ENCODE data around the gene SLC39A13. TPM values are rescaled to one million over a fixed set of nuclear protein-coding genes. Genes with fewer than 3 reads are reported as not detected.

Gene SLC39A13
- total RNA-seq, 1 experiment from 2014 or later, result 29.2 TPM

DNA sequence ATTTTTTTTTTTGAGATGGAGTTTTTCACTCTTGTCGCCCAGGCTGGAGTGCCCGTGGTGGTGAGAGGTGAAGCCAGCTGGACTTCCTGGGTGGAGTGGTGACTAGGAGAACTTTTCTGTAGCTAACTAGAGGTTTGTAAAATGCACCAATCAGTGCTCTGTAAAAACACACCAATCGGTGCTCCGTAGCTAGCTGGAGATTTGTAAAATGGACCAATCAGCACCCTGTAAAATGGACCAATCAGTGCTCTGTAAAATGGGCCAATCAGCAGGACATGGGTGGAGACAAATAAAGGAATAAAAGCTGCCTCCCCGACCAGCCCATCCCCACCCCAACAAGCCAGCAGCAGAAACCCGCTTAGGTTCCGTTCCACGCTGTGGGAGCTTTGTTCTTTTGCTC is 45.0 kb downstream of the SLC39A13 start:
- H4K8ac ChIP-seq (replicated peaks; ENCODE audit: insufficient read length, low read depth, low read length), result no peak overlapping the region
- no peak overlapping the region for H3K14ac ChIP-seq (ENCODE audit: insufficient read depth, low read length)
- no peak overlapping the region for H4K91ac ChIP-seq (ENCODE audit: insufficient read length, low read depth, low read length)
- no peak overlapping the region for H3T11ph ChIP-seq (ENCODE audit: low read length)
- H3K27me3 ChIP-seq (ENCODE audit: insufficient read depth, low read length), result no peaks in the 10 kb centered on the region
- H2BK12ac ChIP-seq (ENCODE audit: insufficient read length, low read depth, low read length), result no peak overlapping the region
- H3K56ac ChIP-seq (ENCODE audit: insufficient read length, low read depth, low read length), result no peak overlapping the region
- H3K4me2 ChIP-seq (ENCODE audit: insufficient read depth, insufficient read length, low read length), result no peak overlapping the region
- 0 out of 4 replicates have a peak, but pooled peaks cover 0 to 2% of the 10 kb centered on the region in 2 experiments for H3K4me1 Mint-ChIP-seq
- H3K79me2 ChIP-seq (ENCODE audit: insufficient read depth, low read length), result no peaks in the 10 kb centered on the region
- H4K20me1 ChIP-seq (ENCODE audit: control insufficient read depth, insufficient read depth, insufficient read length), result no peaks in the 10 kb centered on the region
- H3K23ac ChIP-seq (ENCODE audit: insufficient read length, low read depth, low read length), result no peak overlapping the region
- H3K4me1 ChIP-seq (ENCODE audit: insufficient read depth, low read length), result no peaks in the 10 kb centered on the region
- no peaks in the 10 kb centered on the region for H3K9me3 ChIP-seq (ENCODE audit: control insufficient read depth, low read depth, low read length)
- no CpG with 5 or more reads among the region's 8 CpGs for WGBS (ENCODE audit: extremely low coverage, insufficient read length, low lambda C conversion rate)
- H2BK20ac ChIP-seq (ENCODE audit: low read depth, low read length, poor library complexity, severe bottlenecking), result no peak overlapping the region
- H3K9me3 Mint-ChIP-seq, result no peaks in the 10 kb centered on the region
- H3K27me3 Mint-ChIP-seq (ENCODE audit: low read depth), result no peaks in the 10 kb centered on the region
- no peaks in the 10 kb centered on the region for H3K36me3 Mint-ChIP-seq (ENCODE audit: insufficient read depth in 1 of 3, low read depth in 3 of 3)
- H3K79me1 ChIP-seq (ENCODE audit: insufficient read depth, low read depth, low read length, poor library complexity, severe bottlenecking), result no peaks in the 10 kb centered on the region
- no peak overlapping the region for H2AFZ ChIP-seq (ENCODE audit: low read length)
- no peak overlapping the region for H3K18ac ChIP-seq (ENCODE audit: insufficient read length, low read depth, low read length)
- H3K27ac ChIP-seq (ENCODE audit: insufficient read length, low read depth, low read length), result no peak overlapping the region
- no peak overlapping the region for H3K4ac ChIP-seq (ENCODE audit: low read depth, low read length)
- H4K5ac ChIP-seq (ENCODE audit: insufficient read length, low read depth, low read length), result no peak overlapping the region
- TF ChIP-seq, protein P1, sequence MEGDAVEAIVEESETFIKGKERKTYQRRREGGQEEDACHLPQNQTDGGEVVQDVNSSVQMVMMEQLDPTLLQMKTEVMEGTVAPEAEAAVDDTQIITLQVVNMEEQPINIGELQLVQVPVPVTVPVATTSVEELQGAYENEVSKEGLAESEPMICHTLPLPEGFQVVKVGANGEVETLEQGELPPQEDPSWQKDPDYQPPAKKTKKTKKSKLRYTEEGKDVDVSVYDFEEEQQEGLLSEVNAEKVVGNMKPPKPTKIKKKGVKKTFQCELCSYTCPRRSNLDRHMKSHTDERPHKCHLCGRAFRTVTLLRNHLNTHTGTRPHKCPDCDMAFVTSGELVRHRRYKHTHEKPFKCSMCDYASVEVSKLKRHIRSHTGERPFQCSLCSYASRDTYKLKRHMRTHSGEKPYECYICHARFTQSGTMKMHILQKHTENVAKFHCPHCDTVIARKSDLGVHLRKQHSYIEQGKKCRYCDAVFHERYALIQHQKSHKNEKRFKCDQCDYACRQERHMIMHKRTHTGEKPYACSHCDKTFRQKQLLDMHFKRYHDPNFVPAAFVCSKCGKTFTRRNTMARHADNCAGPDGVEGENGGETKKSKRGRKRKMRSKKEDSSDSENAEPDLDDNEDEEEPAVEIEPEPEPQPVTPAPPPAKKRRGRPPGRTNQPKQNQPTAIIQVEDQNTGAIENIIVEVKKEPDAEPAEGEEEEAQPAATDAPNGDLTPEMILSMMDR (conservative IDR thresholded peaks at IDR 0.05), result no peak
- H3K23me2 ChIP-seq (ENCODE audit: insufficient read length, low read depth, low read length, poor library complexity, severe bottlenecking), result no peaks in the 10 kb centered on the region
- no peak overlapping the region for H2BK5ac ChIP-seq (ENCODE audit: insufficient read length, low read length)
- no peak overlapping the region for H3K9ac ChIP-seq (ENCODE audit: extremely low read depth, insufficient read length, low read length)
- H3K4me3 Mint-ChIP-seq, result no peak overlapping the region
- H2BK120ac ChIP-seq (ENCODE audit: low read depth, low read length, poor library complexity, severe bottlenecking), result no peak overlapping the region
- no peak overlapping the region for H2BK15ac ChIP-seq (ENCODE audit: low read depth, low read length)
- H2AK5ac ChIP-seq (ENCODE audit: insufficient read length, low read length), result no peak overlapping the region
- no peak for DNase-seq
- no peak overlapping the region for H3K27ac Mint-ChIP-seq
